ENCODE data around the gene SPATA13.
"Not testable (repeated sequence)": the region's sequence is repeated elsewhere in the genome, so short reads cannot be mapped to it uniquely, and the experiment has no call there.

SPATA13 gene

DNA sequence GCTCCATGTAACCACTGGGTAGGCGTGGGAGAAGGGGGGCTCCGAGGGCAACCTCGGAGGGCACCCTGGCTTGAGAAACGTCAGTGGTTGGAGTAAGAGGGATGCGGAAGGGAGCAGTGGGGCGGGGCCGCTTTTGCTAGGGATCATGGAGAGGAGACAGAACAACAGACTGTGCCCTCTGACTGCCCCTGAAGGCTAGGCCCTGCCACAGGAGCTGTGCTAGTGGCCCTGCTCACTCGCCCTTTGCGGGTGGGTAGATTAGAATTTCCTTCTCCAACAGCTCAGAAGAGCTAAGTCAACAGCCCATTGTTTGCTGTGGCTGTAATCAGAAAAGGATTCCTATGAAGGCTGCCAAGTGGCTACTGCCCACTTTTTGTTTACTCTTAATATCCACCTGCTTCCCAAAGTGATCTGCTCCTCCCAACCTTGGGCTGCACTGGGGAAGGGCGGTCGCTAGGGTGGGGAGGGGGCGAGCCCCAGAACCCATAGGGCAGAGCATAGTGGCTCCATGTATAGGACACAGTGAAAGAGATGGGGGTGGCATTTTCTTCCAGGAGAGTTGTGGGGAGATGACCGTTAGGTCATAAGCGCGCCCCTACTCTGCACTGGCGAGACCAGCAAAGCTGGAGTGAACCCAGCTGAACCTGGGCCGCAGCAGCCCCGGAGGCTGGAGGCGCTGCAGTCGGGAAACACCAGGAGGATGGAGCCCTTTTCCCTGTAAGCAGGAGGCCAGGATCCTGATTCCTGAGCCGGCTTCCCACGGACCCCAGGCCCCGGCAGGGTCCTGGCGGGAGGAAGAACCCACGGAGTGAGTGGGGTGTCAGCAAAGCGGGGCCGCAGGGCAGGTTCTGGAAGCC, 146.9 kb downstream of the SPATA13 start:
- no peaks in the 10 kb centered on the region for H3K9me3 ChIP-seq
- TF ChIP-seq, protein P1, sequence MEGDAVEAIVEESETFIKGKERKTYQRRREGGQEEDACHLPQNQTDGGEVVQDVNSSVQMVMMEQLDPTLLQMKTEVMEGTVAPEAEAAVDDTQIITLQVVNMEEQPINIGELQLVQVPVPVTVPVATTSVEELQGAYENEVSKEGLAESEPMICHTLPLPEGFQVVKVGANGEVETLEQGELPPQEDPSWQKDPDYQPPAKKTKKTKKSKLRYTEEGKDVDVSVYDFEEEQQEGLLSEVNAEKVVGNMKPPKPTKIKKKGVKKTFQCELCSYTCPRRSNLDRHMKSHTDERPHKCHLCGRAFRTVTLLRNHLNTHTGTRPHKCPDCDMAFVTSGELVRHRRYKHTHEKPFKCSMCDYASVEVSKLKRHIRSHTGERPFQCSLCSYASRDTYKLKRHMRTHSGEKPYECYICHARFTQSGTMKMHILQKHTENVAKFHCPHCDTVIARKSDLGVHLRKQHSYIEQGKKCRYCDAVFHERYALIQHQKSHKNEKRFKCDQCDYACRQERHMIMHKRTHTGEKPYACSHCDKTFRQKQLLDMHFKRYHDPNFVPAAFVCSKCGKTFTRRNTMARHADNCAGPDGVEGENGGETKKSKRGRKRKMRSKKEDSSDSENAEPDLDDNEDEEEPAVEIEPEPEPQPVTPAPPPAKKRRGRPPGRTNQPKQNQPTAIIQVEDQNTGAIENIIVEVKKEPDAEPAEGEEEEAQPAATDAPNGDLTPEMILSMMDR (IDR thresholded peaks at IDR 0.05) = no peak
- H3K36me3 ChIP-seq = peaks cover 43% of the 10 kb centered on the region
- H3K4me1 ChIP-seq (ENCODE audit: control insufficient read depth in 1 of 2, insufficient read depth in 1 of 2, low read depth in 1 of 2, low read length in 1 of 2) = no peaks in the 10 kb centered on the region
- no peak overlapping the region for H3K4me3 ChIP-seq (ENCODE audit: low read depth in 1 of 2, low read length in 1 of 2)
- H3K27me3 ChIP-seq = no peaks in the 10 kb centered on the region
- H3K27ac ChIP-seq = no peak overlapping the region

DNA sequence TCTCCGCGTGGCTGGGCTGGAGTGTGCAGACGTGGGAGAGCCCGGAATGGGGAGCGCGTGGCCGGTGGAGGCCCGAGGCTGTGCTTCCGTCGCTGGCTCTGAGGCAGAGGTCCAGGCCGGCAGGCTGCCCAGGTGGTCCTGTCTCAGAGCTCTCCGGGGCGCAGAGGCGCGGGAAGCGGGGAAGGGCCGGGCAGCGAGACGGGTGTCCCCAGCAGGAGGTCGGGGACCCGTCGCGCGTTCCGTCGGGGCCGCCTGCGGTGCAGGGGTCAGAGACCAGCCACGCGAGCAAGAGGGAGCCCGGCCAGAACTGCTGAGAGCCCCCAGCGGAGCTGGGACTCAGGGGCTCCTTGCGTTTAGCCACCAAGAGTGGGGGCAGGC, 147.5 kb downstream of the SPATA13 start:
- TF ChIP-seq, protein P1 (IDR thresholded peaks at IDR 0.05) = no peak
- H3K4me3 ChIP-seq (ENCODE audit: low read depth in 1 of 2, low read length in 1 of 2) = no peak overlapping the region
- peaks cover 36% of the 10 kb centered on the region for H3K36me3 ChIP-seq
- H3K27ac ChIP-seq = no peak overlapping the region
- H3K9me3 ChIP-seq = no peaks in the 10 kb centered on the region
- H3K4me1 ChIP-seq (ENCODE audit: control insufficient read depth in 1 of 2, insufficient read depth in 1 of 2, low read depth in 1 of 2, low read length in 1 of 2) = no peaks in the 10 kb centered on the region
- H3K27me3 ChIP-seq = no peaks in the 10 kb centered on the region

DNA sequence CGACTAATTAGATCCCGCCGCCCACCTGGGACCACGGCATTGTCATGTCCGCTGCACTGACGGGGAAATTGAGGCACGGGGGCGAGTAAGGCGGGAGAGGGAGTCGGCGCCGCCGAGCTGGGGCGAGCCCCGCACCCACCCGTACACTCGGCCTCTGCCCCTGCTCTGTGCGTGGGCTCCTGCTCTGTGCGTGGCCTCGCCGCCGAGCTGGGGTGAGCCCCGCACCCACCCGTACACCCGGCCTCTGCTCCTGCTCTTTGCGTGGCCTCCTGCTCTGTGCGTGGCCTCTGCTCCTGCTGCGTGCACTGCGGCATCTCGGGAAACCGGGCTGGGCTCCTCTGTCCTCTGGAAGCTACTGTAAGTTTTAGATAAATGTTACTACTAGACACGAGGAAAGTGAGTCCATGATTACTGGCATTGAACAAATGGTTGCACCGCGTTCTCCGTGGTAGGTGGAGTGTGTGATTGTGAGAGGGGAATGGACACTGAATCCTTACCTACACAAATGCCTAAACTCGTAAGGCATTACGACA, 148.0 kb downstream of the SPATA13 start:
- TF ChIP-seq, protein P1 (IDR thresholded peaks at IDR 0.05) = no peak
- H3K36me3 ChIP-seq = peaks cover 31% of the 10 kb centered on the region
- H3K27me3 ChIP-seq = no peaks in the 10 kb centered on the region

DNA sequence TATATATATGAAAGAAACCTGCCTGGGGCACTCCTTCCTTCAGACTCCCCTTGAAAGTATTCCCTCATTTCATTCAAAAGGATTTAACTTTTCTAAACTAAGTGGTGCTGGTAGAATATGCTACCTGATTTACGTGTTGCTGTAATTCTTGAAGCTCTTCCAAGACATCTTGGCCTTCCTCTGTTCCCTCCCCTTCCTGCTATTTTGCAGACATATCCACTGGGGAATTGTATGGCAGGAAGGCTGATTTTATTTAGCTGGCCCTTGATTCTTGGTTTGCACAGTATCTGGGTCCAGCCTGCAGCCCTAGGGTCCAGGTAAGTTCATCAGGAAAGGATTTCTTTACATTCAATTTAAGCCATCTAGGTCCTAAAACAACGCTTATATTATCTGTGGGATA, 148.8 kb downstream of the SPATA13 start, which contains the start of gene C1QTNF9:
Gene C1QTNF9, plus strand, starts transcription at position 281 of the 400 bp plus-strand sequence. CDS start 6,424 bp downstream, outside the sequence.
- peaks cover 24% of the 10 kb centered on the region for H3K36me3 ChIP-seq
- H3K27ac ChIP-seq; H3K4me1 ChIP-seq (ENCODE audit: control insufficient read depth in 1 of 2, insufficient read depth in 1 of 2, low read depth in 1 of 2, low read length in 1 of 2); H3K27me3 ChIP-seq; H3K4me3 ChIP-seq (ENCODE audit: low read depth in 1 of 2, low read length in 1 of 2); H3K9me3 ChIP-seq: not testable (repeated sequence)

More for the DNA sequence above, 148.0 kb downstream of the SPATA13 start:
- H3K27ac ChIP-seq = no peak overlapping the region
- no peak overlapping the region for H3K4me3 ChIP-seq (ENCODE audit: low read depth in 1 of 2, low read length in 1 of 2)
- no peaks in the 10 kb centered on the region for H3K9me3 ChIP-seq
- H3K4me1 ChIP-seq (ENCODE audit: control insufficient read depth in 1 of 2, insufficient read depth in 1 of 2, low read depth in 1 of 2, low read length in 1 of 2) = no peaks in the 10 kb centered on the region

DNA sequence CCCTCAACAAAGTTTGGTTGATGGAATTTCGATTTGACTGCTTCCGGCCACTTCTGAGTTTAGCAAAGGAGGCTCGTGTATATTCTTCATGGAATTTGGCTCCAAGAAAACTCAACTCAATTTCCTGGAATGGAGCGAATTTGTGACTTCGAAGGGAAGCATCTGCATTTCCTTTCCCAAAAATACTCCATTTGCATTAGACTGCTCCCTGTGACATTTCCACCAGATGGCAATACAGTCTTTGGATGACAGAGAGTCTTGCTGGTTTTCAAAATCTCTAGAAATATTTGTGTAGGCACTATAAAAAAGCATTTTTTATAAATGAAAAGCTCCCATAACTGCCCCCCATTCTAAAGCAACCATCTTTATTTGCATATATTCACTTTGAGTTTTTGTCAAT, 152.9 kb downstream of the SPATA13 start:
- H3K4me1 ChIP-seq (ENCODE audit: control insufficient read depth in 1 of 2, insufficient read depth in 1 of 2, low read depth in 1 of 2, low read length in 1 of 2) = no peaks in the 10 kb centered on the region
- no peaks in the 10 kb centered on the region for H3K36me3 ChIP-seq
- no peaks in the 10 kb centered on the region for H3K9me3 ChIP-seq
- H3K27ac ChIP-seq = no peak overlapping the region
- H3K27me3 ChIP-seq = peaks cover 3% of the 10 kb centered on the region
- H3K4me3 ChIP-seq (ENCODE audit: low read depth in 1 of 2, low read length in 1 of 2) = no peak overlapping the region
- TF ChIP-seq, protein P1 (IDR thresholded peaks at IDR 0.05) = no peak

DNA sequence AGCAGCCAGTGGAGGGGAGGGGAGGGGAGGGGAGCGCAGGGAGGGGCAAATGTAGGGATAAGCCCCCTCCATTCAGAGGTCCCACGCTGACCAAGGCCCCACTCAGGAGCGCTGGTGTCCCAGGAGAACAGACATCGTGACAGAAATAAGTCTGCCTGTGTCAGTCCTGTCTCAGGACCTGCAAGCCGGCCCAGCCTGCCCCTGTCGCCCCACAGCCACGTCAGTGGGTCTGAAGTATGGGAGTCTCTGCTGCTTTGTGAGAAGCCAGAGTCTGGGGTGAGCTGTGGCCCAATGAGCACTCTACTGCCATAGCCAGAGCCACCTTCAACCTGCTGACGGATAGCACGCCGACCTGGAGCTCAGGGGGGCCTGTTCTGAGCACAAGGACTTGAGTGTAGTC, 157.3 kb downstream of the SPATA13 start:
- H3K4me1 ChIP-seq (ENCODE audit: control insufficient read depth in 1 of 2, insufficient read depth in 1 of 2, low read depth in 1 of 2, low read length in 1 of 2); H3K36me3 ChIP-seq; H3K27me3 ChIP-seq; H3K27ac ChIP-seq; H3K4me3 ChIP-seq (ENCODE audit: low read depth in 1 of 2, low read length in 1 of 2); H3K9me3 ChIP-seq: not testable (repeated sequence)

DNA sequence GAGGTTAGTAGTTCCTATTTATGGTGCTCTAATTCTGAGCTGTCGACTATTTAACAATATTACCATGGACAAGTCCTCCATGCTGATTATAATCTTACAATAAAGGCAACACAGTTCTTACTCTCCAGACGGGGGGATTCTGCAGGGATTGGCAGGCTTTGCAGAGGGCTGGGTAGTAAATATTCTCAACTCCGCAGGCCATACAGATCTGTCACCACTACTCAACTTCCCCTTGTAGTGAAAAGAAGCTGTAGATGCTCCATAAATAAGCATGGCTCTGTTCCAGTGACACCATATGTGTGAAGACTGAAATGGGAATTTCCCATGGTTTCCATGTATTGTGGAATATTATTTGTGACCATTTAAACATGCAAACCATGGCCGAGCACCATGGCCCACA, 158.4 kb downstream of the SPATA13 start:
- not testable (repeated sequence) for H3K27me3 ChIP-seq; H3K27ac ChIP-seq; H3K36me3 ChIP-seq; H3K4me1 ChIP-seq (ENCODE audit: control insufficient read depth in 1 of 2, insufficient read depth in 1 of 2, low read depth in 1 of 2, low read length in 1 of 2); H3K4me3 ChIP-seq (ENCODE audit: low read depth in 1 of 2, low read length in 1 of 2); H3K9me3 ChIP-seq

DNA sequence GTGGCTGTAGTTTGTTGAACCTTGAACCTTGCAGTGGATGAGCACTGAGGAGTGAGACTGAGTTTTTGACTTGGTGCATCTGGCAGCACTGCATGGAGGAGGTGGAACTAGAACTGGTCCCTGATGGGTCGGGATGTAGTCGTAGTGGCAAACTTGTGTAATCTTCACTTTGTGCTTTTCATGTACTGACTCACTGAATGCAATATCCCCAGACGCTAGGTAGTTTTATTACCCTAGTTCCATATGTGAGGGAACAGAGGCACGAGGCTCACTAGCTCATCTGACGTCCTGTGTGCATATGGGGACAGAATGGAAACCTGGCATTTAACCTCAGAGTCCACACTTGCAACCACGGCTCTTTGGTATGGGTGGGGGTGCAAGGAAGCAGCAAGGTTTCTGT, 159.1 kb downstream of the SPATA13 start:
- H3K27ac ChIP-seq; H3K4me3 ChIP-seq (ENCODE audit: low read depth in 1 of 2, low read length in 1 of 2); H3K9me3 ChIP-seq; H3K36me3 ChIP-seq; H3K27me3 ChIP-seq; H3K4me1 ChIP-seq (ENCODE audit: control insufficient read depth in 1 of 2, insufficient read depth in 1 of 2, low read depth in 1 of 2, low read length in 1 of 2): not testable (repeated sequence)

DNA sequence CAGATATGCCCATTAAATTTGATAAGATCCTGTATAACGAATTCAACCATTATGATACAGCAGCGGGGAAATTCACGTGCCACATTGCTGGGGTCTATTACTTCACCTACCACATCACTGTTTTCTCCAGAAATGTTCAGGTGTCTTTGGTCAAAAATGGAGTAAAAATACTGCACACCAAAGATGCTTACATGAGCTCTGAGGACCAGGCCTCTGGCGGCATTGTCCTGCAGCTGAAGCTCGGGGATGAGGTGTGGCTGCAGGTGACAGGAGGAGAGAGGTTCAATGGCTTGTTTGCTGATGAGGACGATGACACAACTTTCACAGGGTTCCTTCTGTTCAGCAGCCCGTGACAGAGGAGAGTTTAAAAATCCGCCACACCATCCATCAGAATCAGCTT, 160.9 kb downstream of the SPATA13 start:
- H3K4me1 ChIP-seq (ENCODE audit: control insufficient read depth in 1 of 2, insufficient read depth in 1 of 2, low read depth in 1 of 2, low read length in 1 of 2); H3K27ac ChIP-seq; H3K9me3 ChIP-seq; H3K4me3 ChIP-seq (ENCODE audit: low read depth in 1 of 2, low read length in 1 of 2); H3K36me3 ChIP-seq: not testable (repeated sequence)
- peaks cover 15% of the 10 kb centered on the region for H3K27me3 ChIP-seq

DNA sequence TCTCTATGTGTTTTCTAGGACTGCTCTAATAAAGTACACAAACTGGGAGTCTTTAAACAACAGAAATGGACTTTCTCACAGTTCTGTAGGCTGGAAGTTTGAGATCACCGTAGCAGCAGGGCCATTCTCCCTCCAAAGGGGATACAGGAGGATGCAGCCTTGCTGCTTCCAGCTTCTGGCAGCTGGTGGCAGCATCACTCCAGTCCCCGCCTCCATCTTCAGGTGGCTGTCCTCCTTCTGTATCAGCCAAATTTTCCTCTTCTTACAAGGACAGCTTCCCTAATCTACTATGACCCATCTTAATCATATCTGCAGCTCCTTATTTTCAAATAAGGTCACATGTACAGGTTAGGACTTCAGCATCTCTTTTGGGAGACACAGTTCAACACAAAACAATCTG, 161.9 kb downstream of the SPATA13 start:
- H3K4me1 ChIP-seq (ENCODE audit: control insufficient read depth in 1 of 2, insufficient read depth in 1 of 2, low read depth in 1 of 2, low read length in 1 of 2); H3K4me3 ChIP-seq (ENCODE audit: low read depth in 1 of 2, low read length in 1 of 2): not testable (repeated sequence)

More for the DNA sequence above, 161.9 kb downstream of the SPATA13 start:
- not testable (repeated sequence) for H3K9me3 ChIP-seq, H3K27ac ChIP-seq, H3K36me3 ChIP-seq
- peaks cover 25% of the 10 kb centered on the region for H3K27me3 ChIP-seq

Measured in neutrophil (primary cell).